H1 (cell line): Measurements from ENCODE around the gene HYAL1. TPM values are rescaled to one million over a fixed set of nuclear protein-coding genes. Genes with fewer than 3 reads are reported as not detected.
A peak's percentile ranks its signal among the peaks of the same experiment; 100 is the strongest.

Experiments used
- ASH2L ChIP-seq: fragments of 200-600, 300-600 bp; sonication (generic); IDR thresholded peaks from one replicate; pipeline ENCODE4 v1.7.1; 2017; ENCODE audit warnings: low read length
- BACH1 ChIP-seq: IDR thresholded peaks from 2 replicates; pipeline ENCODE4 v1.6.1; 2012; ENCODE audit warnings: low read length, improper control_type of control experiment
- BCL11A ChIP-seq, 2 experiments: IDR thresholded peaks; one replicate each; pipeline ENCODE4 v1.6.1; 2011; ENCODE audit warnings: low read depth in 2 of 2, low read length in 2 of 2, mild to moderate bottlenecking in 2 of 2
- BRCA1 ChIP-seq: IDR thresholded peaks from 2 replicates; pipeline ENCODE4 v1.6.1; 2012; ENCODE audit warnings: low read depth, low read length, improper control_type of control experiment
- CTBP2 ChIP-seq: IDR thresholded peaks from 2 replicates; pipeline ENCODE4 v1.7.0; 2011; ENCODE audit warnings: borderline replicate concordance, mild to moderate bottlenecking, moderate library complexity, mixed read lengths, low read length; ENCODE audit not compliant: insufficient read depth, insufficient read length
- FOSL1 ChIP-seq: IDR thresholded peaks from 2 replicates; pipeline ENCODE4 v1.6.1; 2011; ENCODE audit warnings: mild to moderate bottlenecking, low read depth, low read length, moderate library complexity; ENCODE audit not compliant: insufficient read depth
- HDAC6 ChIP-seq: IDR thresholded peaks from one replicate; pipeline ENCODE4 v1.7.1; 2012; ENCODE audit warnings: low read depth, mild to moderate bottlenecking, inconsistent platforms, low read length, moderate library complexity
- JUND ChIP-seq: IDR thresholded peaks from 2 replicates; pipeline ENCODE4 v1.6.1; 2011; ENCODE audit warnings: mild to moderate bottlenecking, improper control_type of control experiment, low read length
- KDM1A ChIP-seq: fragments of 200-600, 300-600 bp; sonication (generic); IDR thresholded peaks from 2 replicates; pipeline ENCODE4 v1.7.1; 2016; ENCODE audit warnings: mild to moderate bottlenecking, low read length, borderline replicate concordance
- KDM5A ChIP-seq: fragments of 200-600 bp; IDR thresholded peaks from 2 replicates; pipeline ENCODE4 v1.7.1; 2012; ENCODE audit warnings: mild to moderate bottlenecking, low read length, inconsistent platforms, mixed read lengths
- POLR2AphosphoS5 ChIP-seq: IDR thresholded peaks from 2 replicates; pipeline ENCODE4 v1.6.1; 2011; ENCODE audit warnings: low read depth, low read length
- POU5F1 ChIP-seq: IDR thresholded peaks from 2 replicates; pipeline ENCODE4 v1.6.1; 2011; ENCODE audit warnings: low read depth, mild to moderate bottlenecking, low read length, moderate library complexity
- RFX5 ChIP-seq: IDR thresholded peaks from 2 replicates; pipeline ENCODE4 v1.6.1; 2011; ENCODE audit warnings: low read depth, low read length, improper control_type of control experiment, borderline replicate concordance
- RNF2 ChIP-seq: fragments of 200-900, 300-1000 bp; sonication (generic); IDR thresholded peaks from 2 replicates; pipeline ENCODE4 v1.7.1; 2016; ENCODE audit warnings: borderline replicate concordance, low read depth, mild to moderate bottlenecking, antibody characterized with exemption, low read length; ENCODE audit not compliant: poor library complexity, severe bottlenecking; ENCODE audit errors: missing control alignments
- SP1 ChIP-seq: IDR thresholded peaks from 2 replicates; pipeline ENCODE4 v1.6.1; 2011; ENCODE audit warnings: low read depth, low read length
- SP4 ChIP-seq: IDR thresholded peaks from 2 replicates; pipeline ENCODE4 v1.6.1; 2012; ENCODE audit warnings: low read length, inconsistent platforms
- SRF ChIP-seq: IDR thresholded peaks from 2 replicates; pipeline ENCODE4 v1.6.1; 2011; ENCODE audit warnings: mild to moderate bottlenecking, low read depth, low read length, moderate library complexity
- TAF7 ChIP-seq: optimal IDR thresholded peaks from 2 replicates; pipeline ENCODE3; 2011; ENCODE audit warnings: low read depth, mild to moderate bottlenecking, inconsistent platforms, low read length, moderate library complexity, borderline replicate concordance
- TCF12 ChIP-seq: IDR thresholded peaks from 2 replicates; pipeline ENCODE4 v1.6.1; 2011; ENCODE audit warnings: low read depth, mild to moderate bottlenecking, low read length
- YY1 ChIP-seq: IDR thresholded peaks from 2 replicates; pipeline ENCODE4 v1.6.1; 2011; ENCODE audit warnings: low read depth, mild to moderate bottlenecking, low read length
- ZNF274 ChIP-seq: IDR thresholded peaks from 2 replicates; pipeline ENCODE4 v1.7.0; 2012; ENCODE audit warnings: low read length, borderline replicate concordance; ENCODE audit errors: extremely low read depth
- polyA plus RNA-seq, 7 experiments: library from polyadenylated mRNA; depleted of rRNA in 3 of 7; stranded (reverse) in 5 of 7; unstranded in 2 of 7; fragments of >200 nt in 5 of 7; fragments of 200-250 nt in 2 of 7; gene quantifications; 1 replicate in 5 of 7; 2 replicates in 1 of 7; 4 replicates in 1 of 7; pipeline versions ENCODE4 v1.2.1 to v1.2.3, GENCODE V29; 2011 to 2013; ENCODE audit warnings: missing spikeins in 2 of 7, mixed read lengths in 2 of 7
- total RNA-seq: library from RNA; stranded (reverse); fragmentation: NEBNext Ultra II Directional; extraction: Animal tissue kit (Norgen Biotek cat#: 25700); gene quantifications from 2 replicates; pipeline ENCODE4 v1.2.1, GENCODE V29; 2021
- TF ChIP-seq, protein P1 (sequence below): IDR thresholded peaks from 2 replicates; pipeline ENCODE4 v1.6.1; 2012; ENCODE audit warnings: inconsistent platforms
- TF ChIP-seq, protein P2 (sequence below): IDR thresholded peaks from 2 replicates; pipeline ENCODE4 v1.6.1; 2012; ENCODE audit warnings: low read length, inconsistent platforms

The HYAL1 gene
- total and polyA plus RNA-seq, 2 of the 8 experiments (the other 6 are each of a cell fraction or from before 2014, with no cell fraction given), result 2.0 to 5.4 TPM

DNA sequence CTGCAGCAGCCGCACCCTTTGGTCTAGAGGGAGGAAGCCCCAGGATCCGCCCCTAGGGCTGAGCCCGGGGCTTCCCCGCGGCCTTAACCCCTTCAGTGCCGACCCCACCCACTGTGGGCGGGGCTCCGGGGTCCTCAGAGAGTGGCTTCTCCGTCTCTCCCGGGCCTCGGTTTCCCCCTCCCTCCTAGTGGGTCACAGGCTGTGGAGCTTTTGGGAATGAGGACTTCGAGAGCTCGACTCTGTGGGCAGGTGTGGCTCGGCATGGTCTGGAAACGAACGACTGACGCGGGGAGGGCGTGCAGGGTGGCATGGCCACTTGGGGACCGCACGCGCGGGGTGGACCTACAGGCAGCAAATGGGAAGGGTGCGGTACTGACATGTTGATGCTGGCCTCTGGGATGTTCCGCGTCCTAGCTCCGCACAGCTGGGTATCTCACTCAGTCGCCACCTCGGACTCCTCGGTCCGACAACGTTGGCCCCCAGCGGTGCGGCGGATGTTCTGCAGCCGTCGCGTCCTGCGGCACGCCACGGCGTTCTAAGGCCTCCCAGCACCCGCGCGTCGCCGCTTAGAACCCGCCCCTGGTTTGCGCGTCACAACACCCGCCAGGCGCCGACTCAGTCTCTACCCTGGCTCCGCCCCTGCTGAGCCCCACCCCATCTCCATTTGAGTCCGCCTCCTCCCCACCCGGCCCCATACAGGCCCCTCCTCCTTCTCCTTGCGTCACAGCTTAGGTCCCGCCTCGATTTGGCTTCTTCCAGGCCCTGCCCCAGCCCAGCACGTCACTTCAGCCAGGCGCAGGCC lies 4.3 kb downstream of the HYAL1 start, which contains the start of the genes HYAL3 and NAA80 (continued):
- TF ChIP-seq BRCA1 (no peak), ASH2L (peak; percentile 98), RFX5 (no peak), POU5F1 (no peak), JUND (no peak), POLR2AphosphoS5 (peak; percentile 53; the same call in 1 of the 2 replicates), KDM1A (peak; percentile 60; the same call in 1 of the 2 replicates), CTBP2 (no peak), TAF7 (no peak), KDM5A (no peak), YY1 (no peak), ZNF274 (no peak), SP4 (peak; percentile 88), SRF (no peak), BACH1 (peak; percentile 53; the same call in 1 of the 2 replicates), RNF2 (no peak), TCF12 (no peak), SP1 (peak; percentile 37; the same call in 1 of the 2 replicates), BCL11A (IDR thresholded peaks at IDR 0.05; ENCODE audit: low read depth in 2 of 2, low read length in 2 of 2) (no peak), FOSL1 (no peak), HDAC6 (no peak)
- TF ChIP-seq, protein P1, sequence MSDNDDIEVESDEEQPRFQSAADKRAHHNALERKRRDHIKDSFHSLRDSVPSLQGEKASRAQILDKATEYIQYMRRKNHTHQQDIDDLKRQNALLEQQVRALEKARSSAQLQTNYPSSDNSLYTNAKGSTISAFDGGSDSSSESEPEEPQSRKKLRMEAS, result peak; percentile 62
- TF ChIP-seq, protein P2, sequence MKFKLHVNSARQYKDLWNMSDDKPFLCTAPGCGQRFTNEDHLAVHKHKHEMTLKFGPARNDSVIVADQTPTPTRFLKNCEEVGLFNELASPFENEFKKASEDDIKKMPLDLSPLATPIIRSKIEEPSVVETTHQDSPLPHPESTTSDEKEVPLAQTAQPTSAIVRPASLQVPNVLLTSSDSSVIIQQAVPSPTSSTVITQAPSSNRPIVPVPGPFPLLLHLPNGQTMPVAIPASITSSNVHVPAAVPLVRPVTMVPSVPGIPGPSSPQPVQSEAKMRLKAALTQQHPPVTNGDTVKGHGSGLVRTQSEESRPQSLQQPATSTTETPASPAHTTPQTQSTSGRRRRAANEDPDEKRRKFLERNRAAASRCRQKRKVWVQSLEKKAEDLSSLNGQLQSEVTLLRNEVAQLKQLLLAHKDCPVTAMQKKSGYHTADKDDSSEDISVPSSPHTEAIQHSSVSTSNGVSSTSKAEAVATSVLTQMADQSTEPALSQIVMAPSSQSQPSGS, result 0 out of 2 replicates have a peak, but pooled peaks have one; percentile 24
